HepG2 (cell line): ENCODE measurements around the gene TYMP. TPM values are rescaled to one million over a fixed set of nuclear protein-coding genes. Genes with fewer than 3 reads are reported as not detected.

Source experiments
- CCAR2 ChIP-seq: fragments of 200-400 bp; formaldehyde crosslinking; optimal IDR thresholded peaks from 2 replicates; pipeline ENCODE3; 2018; ENCODE audit warnings: low read depth, mild to moderate bottlenecking, low read length, moderate library complexity
- CHD4 ChIP-seq: fragments of 200-600 bp; sonication (generic); IDR thresholded peaks from 2 replicates; pipeline ENCODE4 v1.7.0; 2017; ENCODE audit warnings: mild to moderate bottlenecking, low read length, borderline replicate concordance
- DNMT1 ChIP-seq: sonication (generic); formaldehyde crosslinking; IDR thresholded peaks from 2 replicates; pipeline ENCODE4 v1.5.1; 2020; ENCODE audit warnings: mild to moderate bottlenecking, missing genetic modification reagents
- ETS1 ChIP-seq: sonication (generic); formaldehyde crosslinking; IDR thresholded peaks from 2 replicates; pipeline ENCODE4 v1.4.0; 2020; ENCODE audit warnings: missing genetic modification reagents
- FOXP4 ChIP-seq: sonication (generic); formaldehyde crosslinking; IDR thresholded peaks from 2 replicates; pipeline ENCODE4 v1.4.0; 2020; ENCODE audit warnings: missing genetic modification reagents
- GABPB1 ChIP-seq: IDR thresholded peaks from 2 replicates; pipeline ENCODE4 v1.6.1; 2016; ENCODE audit warnings: mild to moderate bottlenecking, missing genetic modification reagents, moderate library complexity, missing compliant biosample characterization
- IRF1 ChIP-seq: sonication (generic); formaldehyde crosslinking; IDR thresholded peaks from 2 replicates; pipeline ENCODE4 v1.4.0; 2020; ENCODE audit warnings: low read depth, mild to moderate bottlenecking, missing genetic modification reagents
- SPEN ChIP-seq: sonication (generic); formaldehyde crosslinking; IDR thresholded peaks from 2 replicates; pipeline ENCODE4 v1.5.1; 2020; ENCODE audit warnings: low read depth, mild to moderate bottlenecking, missing genetic modification reagents
- ZBTB14 ChIP-seq: sonication (generic); formaldehyde crosslinking; IDR thresholded peaks from 2 replicates; pipeline ENCODE4 v1.4.0; 2020; ENCODE audit warnings: missing genetic modification reagents
- ZFAT ChIP-seq: sonication (generic); formaldehyde crosslinking; conservative IDR thresholded peaks from 2 replicates; pipeline ENCODE4 v1.8.1; 2023; ENCODE audit warnings: missing genetic modification reagents, inconsistent platforms
- ZNF138 ChIP-seq: sonication (generic); formaldehyde crosslinking; IDR thresholded peaks from 2 replicates; pipeline ENCODE4 v1.5.0; 2020; ENCODE audit warnings: mild to moderate bottlenecking, low read depth, missing genetic modification reagents
- ZNF235 ChIP-seq: sonication (generic); formaldehyde crosslinking; IDR thresholded peaks from 2 replicates; pipeline ENCODE4 v1.8.1; 2023; ENCODE audit warnings: mild to moderate bottlenecking, missing genetic modification reagents, borderline replicate concordance
- ZNF547 ChIP-seq: sonication (generic); formaldehyde crosslinking; IDR thresholded peaks from 2 replicates; pipeline ENCODE4 v1.5.1; 2020; ENCODE audit warnings: mild to moderate bottlenecking, missing genetic modification reagents
- ZNF562 ChIP-seq: sonication (generic); formaldehyde crosslinking; IDR thresholded peaks from 2 replicates; pipeline ENCODE4 v1.8.0; 2022; ENCODE audit warnings: missing genetic modification reagents, borderline replicate concordance
- ZNF576 ChIP-seq: sonication (generic); formaldehyde crosslinking; IDR thresholded peaks from 2 replicates; pipeline ENCODE4 v1.4.0; 2020; ENCODE audit warnings: mild to moderate bottlenecking, missing genetic modification reagents
- ZNF646 ChIP-seq: sonication (generic); formaldehyde crosslinking; IDR thresholded peaks from 2 replicates; pipeline ENCODE4 v1.9.0; 2021; ENCODE audit warnings: mild to moderate bottlenecking, missing genetic modification reagents
- ZNF703 ChIP-seq: sonication (generic); formaldehyde crosslinking; IDR thresholded peaks from 2 replicates; pipeline ENCODE4 v1.5.1; 2020; ENCODE audit warnings: missing genetic modification reagents, mild to moderate bottlenecking, moderate library complexity, borderline replicate concordance
- ZNF83 ChIP-seq: sonication (generic); formaldehyde crosslinking; IDR thresholded peaks from 2 replicates; pipeline ENCODE4 v1.4.0; 2020; ENCODE audit warnings: missing genetic modification reagents, mild to moderate bottlenecking, borderline replicate concordance
- polyA plus RNA-seq, 8 experiments: library from polyadenylated mRNA; depleted of rRNA in 3 of 8; stranded (reverse) in 7 of 8; unstranded in 1 of 8; fragments of >200 nt; fragmentation: Illumina TruSeq in 4 of 8; extraction: Trizol in 4 of 8; gene quantifications; 2 replicates each; pipeline versions ENCODE4 v1.2.1 to v1.2.3, GENCODE V29; 2011 to 2016; ENCODE audit warnings: low read depth in 4 of 8, missing spikeins in 1 of 8, mixed read lengths in 1 of 8; ENCODE audit not compliant: insufficient read depth in 1 of 8
- total RNA-seq, 5 experiments: library from RNA; depleted of rRNA; stranded (reverse); fragments of >200 nt; fragmentation: Illumina TruSeq; extraction: Trizol; gene quantifications; 2 replicates each; pipeline ENCODE4 v1.2.3, GENCODE V29; 2016; ENCODE audit warnings: low read depth in 1 of 5

Gene TYMP
- total and polyA plus RNA-seq, 2 of the 13 experiments (the other 11 are each of a cell fraction or from before 2014, with no cell fraction given) = 3.9 to 4.3 TPM

- no peak for TF ChIP-seq ZBTB14 (CRISPR knock-in tag)
- TF ChIP-seq IRF1 = no peak
- no peak for TF ChIP-seq ZNF576 (CRISPR knock-in tag)
- no peak for TF ChIP-seq ZNF138 (CRISPR knock-in tag)
- TF ChIP-seq DNMT1 = no peak
- TF ChIP-seq ZNF83 (CRISPR knock-in tag) = no peak
- no peak for TF ChIP-seq ZFAT (CRISPR knock-in tag)
- TF ChIP-seq CHD4 = 0 out of 2 replicates have a peak, but pooled peaks have one; percentile 53
- TF ChIP-seq CCAR2 = no peak
- no peak for TF ChIP-seq ETS1 (CRISPR knock-in tag)
- TF ChIP-seq ZNF547 (CRISPR knock-in tag) = no peak
- TF ChIP-seq SPEN (CRISPR knock-in tag) = peak; percentile 79; the same call in 1 of the 2 replicates
- TF ChIP-seq ZNF235 (CRISPR knock-in tag) = no peak
- TF ChIP-seq ZNF703 (CRISPR knock-in tag) = no peak
- TF ChIP-seq ZNF646 (CRISPR knock-in tag) = no peak
- no peak; the same call in 1 of the 2 replicates for TF ChIP-seq FOXP4
- TF ChIP-seq GABPB1 (CRISPR knock-in tag) = peak; percentile 41; the same call in 1 of the 2 replicates
- TF ChIP-seq ZNF562 (CRISPR knock-in tag) = no peak
These were observed 39.2 kb upstream of the TYMP start (continued) for GRCh38 chr22:50569041-50569459.
